ENCODE measurements around the gene NHP2. TPM values are rescaled to one million over a fixed set of nuclear protein-coding genes. Genes with fewer than 3 reads are reported as not detected.

Gene NHP2
- total RNA-seq, 1 experiment from 2014 or later, result 263 TPM

DNA sequence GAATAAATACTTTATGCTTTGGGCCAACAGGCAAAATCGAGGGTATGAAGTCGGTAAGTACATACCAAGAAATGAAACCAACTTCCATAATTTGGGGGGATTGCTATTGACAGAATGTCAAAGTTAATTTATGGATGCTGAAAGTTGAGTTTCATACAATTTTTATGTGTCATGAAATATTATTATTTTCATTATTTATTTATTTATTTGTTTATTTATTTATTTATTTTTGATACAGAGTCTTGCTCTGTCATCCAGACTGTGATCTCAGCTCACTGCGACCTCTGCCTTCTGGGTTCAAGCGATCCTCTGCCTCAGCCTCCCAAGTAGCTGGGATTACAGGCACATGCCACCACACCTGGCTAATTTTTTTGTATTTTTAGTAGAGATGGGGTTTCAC is 38.0 kb upstream of the NHP2 start:
- peaks cover 17% of the 10 kb centered on the region for H3K9me3 Mint-ChIP-seq
- TF ChIP-seq HMGA2 (CRISPR knock-in tag; IDR thresholded peaks at IDR 0.05), result peak; percentile 24; the same call in 1 of the 2 replicates
- TF ChIP-seq, protein P1, sequence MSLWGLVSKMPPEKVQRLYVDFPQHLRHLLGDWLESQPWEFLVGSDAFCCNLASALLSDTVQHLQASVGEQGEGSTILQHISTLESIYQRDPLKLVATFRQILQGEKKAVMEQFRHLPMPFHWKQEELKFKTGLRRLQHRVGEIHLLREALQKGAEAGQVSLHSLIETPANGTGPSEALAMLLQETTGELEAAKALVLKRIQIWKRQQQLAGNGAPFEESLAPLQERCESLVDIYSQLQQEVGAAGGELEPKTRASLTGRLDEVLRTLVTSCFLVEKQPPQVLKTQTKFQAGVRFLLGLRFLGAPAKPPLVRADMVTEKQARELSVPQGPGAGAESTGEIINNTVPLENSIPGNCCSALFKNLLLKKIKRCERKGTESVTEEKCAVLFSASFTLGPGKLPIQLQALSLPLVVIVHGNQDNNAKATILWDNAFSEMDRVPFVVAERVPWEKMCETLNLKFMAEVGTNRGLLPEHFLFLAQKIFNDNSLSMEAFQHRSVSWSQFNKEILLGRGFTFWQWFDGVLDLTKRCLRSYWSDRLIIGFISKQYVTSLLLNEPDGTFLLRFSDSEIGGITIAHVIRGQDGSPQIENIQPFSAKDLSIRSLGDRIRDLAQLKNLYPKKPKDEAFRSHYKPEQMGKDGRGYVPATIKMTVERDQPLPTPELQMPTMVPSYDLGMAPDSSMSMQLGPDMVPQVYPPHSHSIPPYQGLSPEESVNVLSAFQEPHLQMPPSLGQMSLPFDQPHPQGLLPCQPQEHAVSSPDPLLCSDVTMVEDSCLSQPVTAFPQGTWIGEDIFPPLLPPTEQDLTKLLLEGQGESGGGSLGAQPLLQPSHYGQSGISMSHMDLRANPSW (CRISPR knock-in tag; conservative IDR thresholded peaks at IDR 0.05; ENCODE audit: low read depth), result no peak
- no peak for ATAC-seq
- H3K27me3 Mint-ChIP-seq (ENCODE audit: low read depth), result peaks cover 5% of the 10 kb centered on the region
- ChIA-PET CTCF (no interaction called here), POLR2A (no interaction called here)
- H3K4me1 Mint-ChIP-seq, result peaks cover 16% of the 10 kb centered on the region
- no peak for DNase-seq (ENCODE audit: low spot score)
- H3K36me3 Mint-ChIP-seq, result peaks cover 15% of the 10 kb centered on the region
- no peak overlapping the region for H3K4me3 Mint-ChIP-seq
- no peak overlapping the region for H3K27ac Mint-ChIP-seq

DNA sequence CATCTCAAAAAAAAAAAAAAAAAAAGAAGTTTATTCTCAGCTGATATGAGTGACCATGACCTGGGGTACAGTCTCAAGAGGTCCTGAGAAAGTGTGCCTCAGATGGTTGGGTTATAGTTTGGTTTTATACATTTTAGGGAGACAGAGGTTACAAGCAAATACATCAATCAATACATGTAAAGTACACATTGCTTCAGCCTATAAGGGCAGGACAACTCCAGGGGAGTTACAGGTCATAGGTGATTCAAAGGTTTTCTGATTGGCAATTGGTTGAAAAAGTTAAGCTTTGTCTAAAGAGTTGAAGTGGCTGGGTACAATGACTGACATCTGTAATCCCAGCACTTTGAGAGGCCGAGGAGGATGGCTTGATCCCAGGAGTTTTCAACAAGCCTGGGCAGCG is 35.7 kb upstream of the NHP2 start:
- CTCF ChIA-PET, result interaction anchor here (0.7 kb wide), 1 partner anchor 687 kb away, joined by 3 read pairs; no protein-coding TSS in a partner anchor
- Mint-ChIP-seq H3K27ac (no peak overlapping the region), H3K27me3 (ENCODE audit: low read depth) (peaks cover 5% of the 10 kb centered on the region), H3K36me3 (peaks cover 15% of the 10 kb centered on the region), H3K4me3 (no peak overlapping the region), H3K4me1 (peaks cover 6% of the 10 kb centered on the region), H3K9me3 (peaks cover 17% of the 10 kb centered on the region)
- ATAC-seq, result no peak
- TF ChIP-seq ZNF121 (CRISPR knock-in tag; IDR thresholded peaks at IDR 0.05) (no peak), CBFB (CRISPR knock-in tag; IDR thresholded peaks at IDR 0.05; ENCODE audit: low read depth) (no peak), IRF2 (CRISPR knock-in tag; IDR thresholded peaks at IDR 0.05; ENCODE audit: borderline replicate concordance, low read depth) (no peak), ZNF671 (CRISPR knock-in tag; IDR thresholded peaks at IDR 0.05) (no peak), TCF7 (CRISPR knock-in tag; IDR thresholded peaks at IDR 0.05; ENCODE audit: low read depth) (no peak), HMGA2 (CRISPR knock-in tag; IDR thresholded peaks at IDR 0.05) (no peak), ETV6 (CRISPR knock-in tag; IDR thresholded peaks at IDR 0.05) (no peak), ATF1 (CRISPR knock-in tag; IDR thresholded peaks at IDR 0.05) (no peak)
- TF ChIP-seq, protein P2, sequence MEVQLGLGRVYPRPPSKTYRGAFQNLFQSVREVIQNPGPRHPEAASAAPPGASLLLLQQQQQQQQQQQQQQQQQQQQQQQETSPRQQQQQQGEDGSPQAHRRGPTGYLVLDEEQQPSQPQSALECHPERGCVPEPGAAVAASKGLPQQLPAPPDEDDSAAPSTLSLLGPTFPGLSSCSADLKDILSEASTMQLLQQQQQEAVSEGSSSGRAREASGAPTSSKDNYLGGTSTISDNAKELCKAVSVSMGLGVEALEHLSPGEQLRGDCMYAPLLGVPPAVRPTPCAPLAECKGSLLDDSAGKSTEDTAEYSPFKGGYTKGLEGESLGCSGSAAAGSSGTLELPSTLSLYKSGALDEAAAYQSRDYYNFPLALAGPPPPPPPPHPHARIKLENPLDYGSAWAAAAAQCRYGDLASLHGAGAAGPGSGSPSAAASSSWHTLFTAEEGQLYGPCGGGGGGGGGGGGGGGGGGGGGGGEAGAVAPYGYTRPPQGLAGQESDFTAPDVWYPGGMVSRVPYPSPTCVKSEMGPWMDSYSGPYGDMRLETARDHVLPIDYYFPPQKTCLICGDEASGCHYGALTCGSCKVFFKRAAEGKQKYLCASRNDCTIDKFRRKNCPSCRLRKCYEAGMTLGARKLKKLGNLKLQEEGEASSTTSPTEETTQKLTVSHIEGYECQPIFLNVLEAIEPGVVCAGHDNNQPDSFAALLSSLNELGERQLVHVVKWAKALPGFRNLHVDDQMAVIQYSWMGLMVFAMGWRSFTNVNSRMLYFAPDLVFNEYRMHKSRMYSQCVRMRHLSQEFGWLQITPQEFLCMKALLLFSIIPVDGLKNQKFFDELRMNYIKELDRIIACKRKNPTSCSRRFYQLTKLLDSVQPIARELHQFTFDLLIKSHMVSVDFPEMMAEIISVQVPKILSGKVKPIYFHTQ (CRISPR knock-in tag; IDR thresholded peaks at IDR 0.05), result no peak
- TF ChIP-seq, protein P3, sequence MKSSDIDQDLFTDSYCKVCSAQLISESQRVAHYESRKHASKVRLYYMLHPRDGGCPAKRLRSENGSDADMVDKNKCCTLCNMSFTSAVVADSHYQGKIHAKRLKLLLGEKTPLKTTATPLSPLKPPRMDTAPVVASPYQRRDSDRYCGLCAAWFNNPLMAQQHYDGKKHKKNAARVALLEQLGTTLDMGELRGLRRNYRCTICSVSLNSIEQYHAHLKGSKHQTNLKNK (CRISPR knock-in tag; IDR thresholded peaks at IDR 0.05), result no peak
- TF ChIP-seq, protein P1 (CRISPR knock-in tag; conservative IDR thresholded peaks at IDR 0.05; ENCODE audit: low read depth), result no peak
- TF ChIP-seq, protein P4, sequence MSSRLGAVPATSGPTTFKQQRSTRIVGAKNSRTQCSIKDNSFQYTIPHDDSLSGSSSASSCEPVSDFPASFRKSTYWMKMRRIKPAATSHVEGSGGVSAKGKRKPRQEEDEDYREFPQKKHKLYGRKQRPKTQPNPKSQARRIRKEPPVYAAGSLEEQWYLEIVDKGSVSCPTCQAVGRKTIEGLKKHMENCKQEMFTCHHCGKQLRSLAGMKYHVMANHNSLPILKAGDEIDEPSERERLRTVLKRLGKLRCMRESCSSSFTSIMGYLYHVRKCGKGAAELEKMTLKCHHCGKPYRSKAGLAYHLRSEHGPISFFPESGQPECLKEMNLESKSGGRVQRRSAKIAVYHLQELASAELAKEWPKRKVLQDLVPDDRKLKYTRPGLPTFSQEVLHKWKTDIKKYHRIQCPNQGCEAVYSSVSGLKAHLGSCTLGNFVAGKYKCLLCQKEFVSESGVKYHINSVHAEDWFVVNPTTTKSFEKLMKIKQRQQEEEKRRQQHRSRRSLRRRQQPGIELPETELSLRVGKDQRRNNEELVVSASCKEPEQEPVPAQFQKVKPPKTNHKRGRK (CRISPR knock-in tag; IDR thresholded peaks at IDR 0.05; ENCODE audit: borderline replicate concordance), result no peak
- TF ChIP-seq, protein P5, sequence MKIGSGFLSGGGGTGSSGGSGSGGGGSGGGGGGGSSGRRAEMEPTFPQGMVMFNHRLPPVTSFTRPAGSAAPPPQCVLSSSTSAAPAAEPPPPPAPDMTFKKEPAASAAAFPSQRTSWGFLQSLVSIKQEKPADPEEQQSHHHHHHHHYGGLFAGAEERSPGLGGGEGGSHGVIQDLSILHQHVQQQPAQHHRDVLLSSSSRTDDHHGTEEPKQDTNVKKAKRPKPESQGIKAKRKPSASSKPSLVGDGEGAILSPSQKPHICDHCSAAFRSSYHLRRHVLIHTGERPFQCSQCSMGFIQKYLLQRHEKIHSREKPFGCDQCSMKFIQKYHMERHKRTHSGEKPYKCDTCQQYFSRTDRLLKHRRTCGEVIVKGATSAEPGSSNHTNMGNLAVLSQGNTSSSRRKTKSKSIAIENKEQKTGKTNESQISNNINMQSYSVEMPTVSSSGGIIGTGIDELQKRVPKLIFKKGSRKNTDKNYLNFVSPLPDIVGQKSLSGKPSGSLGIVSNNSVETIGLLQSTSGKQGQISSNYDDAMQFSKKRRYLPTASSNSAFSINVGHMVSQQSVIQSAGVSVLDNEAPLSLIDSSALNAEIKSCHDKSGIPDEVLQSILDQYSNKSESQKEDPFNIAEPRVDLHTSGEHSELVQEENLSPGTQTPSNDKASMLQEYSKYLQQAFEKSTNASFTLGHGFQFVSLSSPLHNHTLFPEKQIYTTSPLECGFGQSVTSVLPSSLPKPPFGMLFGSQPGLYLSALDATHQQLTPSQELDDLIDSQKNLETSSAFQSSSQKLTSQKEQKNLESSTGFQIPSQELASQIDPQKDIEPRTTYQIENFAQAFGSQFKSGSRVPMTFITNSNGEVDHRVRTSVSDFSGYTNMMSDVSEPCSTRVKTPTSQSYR (CRISPR knock-in tag; IDR thresholded peaks at IDR 0.05), result no peak
- TF ChIP-seq, protein P6, sequence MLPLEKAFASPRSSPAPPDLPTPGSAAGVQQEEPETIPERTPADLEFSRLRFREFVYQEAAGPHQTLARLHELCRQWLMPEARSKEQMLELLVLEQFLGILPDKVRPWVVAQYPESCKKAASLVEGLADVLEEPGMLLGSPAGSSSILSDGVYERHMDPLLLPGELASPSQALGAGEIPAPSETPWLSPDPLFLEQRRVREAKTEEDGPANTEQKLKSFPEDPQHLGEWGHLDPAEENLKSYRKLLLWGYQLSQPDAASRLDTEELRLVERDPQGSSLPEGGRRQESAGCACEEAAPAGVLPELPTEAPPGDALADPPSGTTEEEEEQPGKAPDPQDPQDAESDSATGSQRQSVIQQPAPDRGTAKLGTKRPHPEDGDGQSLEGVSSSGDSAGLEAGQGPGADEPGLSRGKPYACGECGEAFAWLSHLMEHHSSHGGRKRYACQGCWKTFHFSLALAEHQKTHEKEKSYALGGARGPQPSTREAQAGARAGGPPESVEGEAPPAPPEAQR (CRISPR knock-in tag; IDR thresholded peaks at IDR 0.05), result no peak
- TF ChIP-seq, protein P7, sequence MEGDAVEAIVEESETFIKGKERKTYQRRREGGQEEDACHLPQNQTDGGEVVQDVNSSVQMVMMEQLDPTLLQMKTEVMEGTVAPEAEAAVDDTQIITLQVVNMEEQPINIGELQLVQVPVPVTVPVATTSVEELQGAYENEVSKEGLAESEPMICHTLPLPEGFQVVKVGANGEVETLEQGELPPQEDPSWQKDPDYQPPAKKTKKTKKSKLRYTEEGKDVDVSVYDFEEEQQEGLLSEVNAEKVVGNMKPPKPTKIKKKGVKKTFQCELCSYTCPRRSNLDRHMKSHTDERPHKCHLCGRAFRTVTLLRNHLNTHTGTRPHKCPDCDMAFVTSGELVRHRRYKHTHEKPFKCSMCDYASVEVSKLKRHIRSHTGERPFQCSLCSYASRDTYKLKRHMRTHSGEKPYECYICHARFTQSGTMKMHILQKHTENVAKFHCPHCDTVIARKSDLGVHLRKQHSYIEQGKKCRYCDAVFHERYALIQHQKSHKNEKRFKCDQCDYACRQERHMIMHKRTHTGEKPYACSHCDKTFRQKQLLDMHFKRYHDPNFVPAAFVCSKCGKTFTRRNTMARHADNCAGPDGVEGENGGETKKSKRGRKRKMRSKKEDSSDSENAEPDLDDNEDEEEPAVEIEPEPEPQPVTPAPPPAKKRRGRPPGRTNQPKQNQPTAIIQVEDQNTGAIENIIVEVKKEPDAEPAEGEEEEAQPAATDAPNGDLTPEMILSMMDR (IDR thresholded peaks at IDR 0.05), result no peak
- POLR2A ChIA-PET, result no interaction called here
- no peak for DNase-seq (ENCODE audit: low spot score)
